ENCODE data around the gene ADGRG1.

Gene ADGRG1

DNA sequence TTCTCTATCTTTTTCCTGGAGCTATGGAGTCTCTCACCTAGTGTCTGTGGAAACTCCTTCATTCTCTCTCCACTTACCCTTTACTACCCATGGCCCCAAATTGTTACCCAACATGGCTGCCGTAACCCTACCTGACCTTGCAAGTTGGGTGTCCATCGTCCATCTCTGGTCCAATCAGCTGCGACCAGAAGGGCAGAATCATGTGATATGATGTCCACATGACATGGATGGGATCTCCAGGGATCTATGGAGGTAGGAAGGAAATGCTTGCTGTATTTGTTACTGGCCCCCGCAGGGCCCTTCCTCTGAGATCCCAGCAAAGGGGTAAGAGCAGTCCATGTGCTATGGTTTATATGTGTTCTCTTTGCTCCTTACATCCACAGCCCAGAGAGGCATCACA, 58.1 kb downstream of the ADGRG1 start:
- Histone ChIP-seq H3K9me3 (ENCODE audit: control insufficient read depth in 1 of 2, low read length in 2 of 2) (no peaks in the 10 kb centered on the region), H3K4me1 (ENCODE audit: control insufficient read depth in 1 of 2, insufficient read depth in 2 of 2, low read length in 2 of 2) (peaks cover 0 to 5% of the 10 kb centered on the region in 2 donors), H3K27me3 (ENCODE audit: low read depth, low read length) (no peaks in the 10 kb centered on the region), H3K4me3 (ENCODE audit: low read depth in 1 of 2, low read length in 2 of 2) (no peak overlapping the region), H3K27ac (ENCODE audit: low read length) (no peak overlapping the region), H3K36me3 (ENCODE audit: control insufficient read depth in 1 of 2, insufficient read depth in 2 of 2, low read length in 2 of 2) (no peaks in the 10 kb centered on the region)

DNA sequence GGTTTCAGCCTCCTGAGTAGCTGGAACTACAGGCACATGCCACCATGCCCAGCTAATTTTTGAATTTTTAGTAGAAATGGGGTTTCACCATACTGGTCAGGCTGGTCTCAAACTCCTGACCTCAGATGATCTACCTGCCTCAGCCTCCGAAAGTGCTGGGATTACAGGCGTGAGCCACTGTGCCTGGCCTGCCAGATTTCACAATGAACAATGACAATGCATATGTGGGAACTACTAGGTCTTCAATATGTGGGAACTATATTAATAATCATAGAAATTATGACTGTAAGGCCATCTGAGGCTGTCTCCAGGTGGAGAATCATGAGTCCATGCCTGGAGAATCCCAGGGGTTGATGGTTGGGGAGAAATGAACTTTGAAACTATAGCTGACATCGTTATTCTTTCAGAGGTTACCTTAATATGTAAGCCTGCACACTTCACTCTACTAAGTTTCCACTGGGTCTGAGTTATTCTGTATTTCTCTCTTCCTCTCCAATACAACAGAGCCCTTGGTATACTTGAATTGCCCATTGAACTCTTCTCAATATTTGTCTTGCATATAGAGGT, 59.0 kb downstream of the ADGRG1 start:
- Histone ChIP-seq H3K4me3 (ENCODE audit: low read depth in 1 of 2, low read length in 2 of 2) (no peak overlapping the region), H3K27ac (ENCODE audit: low read length) (no peak overlapping the region), H3K27me3 (ENCODE audit: low read depth, low read length) (no peaks in the 10 kb centered on the region), H3K4me1 (ENCODE audit: control insufficient read depth in 1 of 2, insufficient read depth in 2 of 2, low read length in 2 of 2) (peaks cover 0 to 5% of the 10 kb centered on the region in 2 donors), H3K36me3 (ENCODE audit: control insufficient read depth in 1 of 2, insufficient read depth in 2 of 2, low read length in 2 of 2) (no peaks in the 10 kb centered on the region), H3K9me3 (ENCODE audit: control insufficient read depth in 1 of 2, low read length in 2 of 2) (no peaks in the 10 kb centered on the region)

DNA sequence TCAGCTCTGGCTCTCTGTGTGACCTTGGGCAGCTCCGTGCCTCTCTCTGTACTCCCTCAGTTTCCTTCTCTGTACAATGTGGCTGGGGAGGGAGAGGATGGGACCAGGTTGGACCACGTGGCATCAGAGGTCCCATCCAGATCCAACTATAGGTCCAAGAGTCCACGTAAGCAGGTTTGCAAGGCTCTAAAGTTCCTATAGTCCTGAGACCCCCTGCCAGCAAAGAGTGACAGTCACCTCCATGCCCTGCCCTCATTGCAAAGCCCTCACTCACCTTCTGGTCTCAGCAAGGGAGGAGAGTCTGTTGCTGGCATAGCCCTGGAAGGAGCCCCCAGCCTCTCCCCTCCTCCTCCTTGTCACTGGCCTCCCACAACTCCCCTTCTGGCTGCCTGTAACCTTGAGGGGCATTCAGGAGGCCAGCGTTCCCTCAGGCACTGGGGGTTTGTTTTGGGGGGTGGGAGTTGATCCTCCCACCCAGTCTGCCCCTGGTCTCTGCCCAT, 60.1 kb downstream of the ADGRG1 start:
- peaks cover 0 to 5% of the 10 kb centered on the region in 2 donors for H3K4me1 ChIP-seq (ENCODE audit: control insufficient read depth in 1 of 2, insufficient read depth in 2 of 2, low read length in 2 of 2)
- no peak overlapping the region for H3K27ac ChIP-seq (ENCODE audit: low read length)
- H3K9me3 ChIP-seq (ENCODE audit: control insufficient read depth in 1 of 2, low read length in 2 of 2): no peaks in the 10 kb centered on the region
- H3K27me3 ChIP-seq (ENCODE audit: low read depth, low read length): no peaks in the 10 kb centered on the region
- H3K4me3 ChIP-seq (ENCODE audit: low read depth in 1 of 2, low read length in 2 of 2): no peak overlapping the region
- H3K36me3 ChIP-seq (ENCODE audit: control insufficient read depth in 1 of 2, insufficient read depth in 2 of 2, low read length in 2 of 2): no peaks in the 10 kb centered on the region

DNA sequence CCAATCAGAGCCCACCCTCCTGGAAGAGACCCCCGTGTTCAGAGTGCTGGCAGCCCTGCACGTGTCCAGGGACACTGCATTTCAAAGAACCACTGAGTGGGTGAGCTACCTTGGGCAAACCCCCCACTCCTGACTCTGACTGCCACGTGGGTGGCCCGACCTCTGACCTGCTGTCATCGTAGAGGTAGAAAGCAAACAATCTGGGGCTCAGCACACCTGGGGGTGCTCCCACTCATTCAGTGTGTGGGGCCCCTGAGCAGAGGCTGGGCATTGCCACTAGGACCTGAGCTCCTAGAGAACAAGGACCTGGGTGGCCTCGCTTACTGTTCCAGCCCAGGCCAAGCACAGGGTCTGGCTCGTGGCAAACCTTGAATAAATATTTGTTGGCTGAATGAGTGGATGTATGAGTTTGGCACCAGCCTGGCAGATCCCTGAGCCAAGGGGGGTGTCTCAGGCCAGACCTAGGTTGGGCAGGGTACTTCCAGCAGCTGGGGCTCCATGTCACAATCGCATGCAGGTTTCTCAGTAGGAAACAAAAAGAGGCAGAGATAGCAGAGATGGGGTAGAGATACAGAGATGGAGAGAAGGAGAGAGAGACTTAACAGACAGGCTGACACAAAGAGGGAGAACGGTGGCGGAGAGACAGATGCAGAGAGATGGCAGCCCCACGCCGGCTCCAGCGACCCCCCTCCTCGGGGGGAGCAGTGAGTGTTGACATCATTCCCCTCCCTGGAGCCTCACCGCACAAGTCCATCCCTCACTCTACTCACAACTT, 60.7 kb downstream of the ADGRG1 start:
- Histone ChIP-seq H3K9me3 (ENCODE audit: control insufficient read depth in 1 of 2, low read length in 2 of 2) (no peaks in the 10 kb centered on the region), H3K4me3 (ENCODE audit: low read depth in 1 of 2, low read length in 2 of 2) (no peak overlapping the region), H3K36me3 (ENCODE audit: control insufficient read depth in 1 of 2, insufficient read depth in 2 of 2, low read length in 2 of 2) (no peaks in the 10 kb centered on the region), H3K27me3 (ENCODE audit: low read depth, low read length) (no peaks in the 10 kb centered on the region), H3K4me1 (ENCODE audit: control insufficient read depth in 1 of 2, insufficient read depth in 2 of 2, low read length in 2 of 2) (peaks cover 0 to 5% of the 10 kb centered on the region in 2 donors), H3K27ac (ENCODE audit: low read length) (no peak overlapping the region)

DNA sequence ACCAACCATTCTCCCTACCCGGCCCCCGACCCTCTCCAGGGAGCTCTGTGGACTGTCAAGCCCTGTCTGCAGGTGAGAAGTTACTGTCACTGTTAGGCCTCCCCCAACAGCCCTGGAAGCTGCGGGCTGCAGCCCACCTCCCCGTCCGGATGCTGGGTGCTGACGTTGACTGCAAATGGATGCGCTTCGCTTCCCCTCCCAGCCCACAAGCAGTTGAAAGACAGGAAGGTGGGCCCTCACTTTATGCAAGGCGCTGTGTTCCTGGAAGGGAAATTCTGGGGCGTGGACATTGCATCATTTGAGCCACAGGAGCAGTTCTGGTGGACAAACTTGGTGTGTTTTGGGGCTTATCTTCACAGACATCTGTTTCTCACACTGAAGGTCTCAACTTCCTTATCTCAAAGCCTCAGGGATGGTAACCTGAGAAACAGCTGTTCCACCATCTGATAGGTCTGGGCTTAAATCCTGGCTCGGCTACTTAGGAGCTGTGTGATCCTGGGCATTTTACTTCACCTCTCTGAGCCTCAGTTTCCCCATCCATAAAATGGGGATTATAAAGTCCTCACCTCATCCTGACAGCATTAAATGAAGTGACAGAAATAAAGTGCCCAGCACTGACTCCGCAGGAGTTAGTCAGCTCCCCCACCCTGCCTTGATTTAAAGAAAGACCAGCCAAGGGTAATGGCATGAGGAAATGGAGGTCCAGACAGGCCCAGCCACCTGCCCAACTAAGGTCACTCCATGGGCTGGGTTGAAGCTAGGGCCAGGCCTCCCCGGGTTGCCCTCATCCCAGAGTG, 61.5 kb downstream of the ADGRG1 start:
- Histone ChIP-seq H3K36me3 (ENCODE audit: control insufficient read depth in 1 of 2, insufficient read depth in 2 of 2, low read length in 2 of 2) (no peaks in the 10 kb centered on the region), H3K27ac (ENCODE audit: low read length) (no peak overlapping the region), H3K27me3 (ENCODE audit: low read depth, low read length) (no peaks in the 10 kb centered on the region), H3K9me3 (ENCODE audit: control insufficient read depth in 1 of 2, low read length in 2 of 2) (no peaks in the 10 kb centered on the region), H3K4me1 (ENCODE audit: control insufficient read depth in 1 of 2, insufficient read depth in 2 of 2, low read length in 2 of 2) (peaks cover 0 to 5% of the 10 kb centered on the region in 2 donors), H3K4me3 (ENCODE audit: low read depth in 1 of 2, low read length in 2 of 2) (no peak overlapping the region)

DNA sequence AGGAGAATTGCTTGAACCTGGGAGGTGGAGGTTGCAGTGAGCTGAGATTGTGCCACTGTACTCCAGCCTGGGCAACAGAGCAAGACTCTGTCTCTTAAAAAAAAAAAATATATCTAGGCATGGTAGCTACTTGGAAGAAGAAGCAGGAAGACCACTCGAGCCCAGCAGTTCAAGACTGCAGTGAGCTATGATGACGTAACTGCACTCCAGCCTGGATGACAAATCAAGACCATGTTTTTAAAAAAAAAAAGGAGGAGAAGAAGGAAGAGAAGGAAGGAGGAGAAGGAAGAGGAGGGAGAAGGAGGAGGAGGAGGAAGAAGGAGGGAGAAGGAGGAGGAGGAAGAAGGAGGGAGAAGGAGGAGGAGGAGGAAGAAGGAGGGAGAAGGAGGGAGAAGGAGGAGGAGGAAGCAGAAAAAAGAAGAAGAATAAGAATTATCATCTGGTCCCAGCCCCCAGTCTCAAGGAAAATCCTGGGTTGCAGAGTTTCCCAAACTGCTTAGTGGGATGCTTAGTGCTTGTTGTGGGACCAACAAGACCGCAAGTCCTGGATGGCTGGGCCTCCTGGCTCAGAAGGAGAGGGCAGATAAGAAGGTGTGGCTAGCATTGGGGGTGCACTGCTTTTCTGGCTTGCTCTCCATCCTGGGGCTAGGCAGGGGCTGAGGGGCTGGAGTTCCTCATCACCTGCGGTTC, 62.5 kb downstream of the ADGRG1 start:
- no peaks in the 10 kb centered on the region for H3K9me3 ChIP-seq (ENCODE audit: control insufficient read depth in 1 of 2, low read length in 2 of 2)
- no peak overlapping the region for H3K4me3 ChIP-seq (ENCODE audit: low read depth in 1 of 2, low read length in 2 of 2)
- no peaks in the 10 kb centered on the region for H3K27me3 ChIP-seq (ENCODE audit: low read depth, low read length)
- no peak overlapping the region for H3K27ac ChIP-seq (ENCODE audit: low read length)
- H3K36me3 ChIP-seq (ENCODE audit: control insufficient read depth in 1 of 2, insufficient read depth in 2 of 2, low read length in 2 of 2): no peaks in the 10 kb centered on the region
- H3K4me1 ChIP-seq (ENCODE audit: control insufficient read depth in 1 of 2, insufficient read depth in 2 of 2, low read length in 2 of 2): peaks cover 0 to 5% of the 10 kb centered on the region in 2 donors

DNA sequence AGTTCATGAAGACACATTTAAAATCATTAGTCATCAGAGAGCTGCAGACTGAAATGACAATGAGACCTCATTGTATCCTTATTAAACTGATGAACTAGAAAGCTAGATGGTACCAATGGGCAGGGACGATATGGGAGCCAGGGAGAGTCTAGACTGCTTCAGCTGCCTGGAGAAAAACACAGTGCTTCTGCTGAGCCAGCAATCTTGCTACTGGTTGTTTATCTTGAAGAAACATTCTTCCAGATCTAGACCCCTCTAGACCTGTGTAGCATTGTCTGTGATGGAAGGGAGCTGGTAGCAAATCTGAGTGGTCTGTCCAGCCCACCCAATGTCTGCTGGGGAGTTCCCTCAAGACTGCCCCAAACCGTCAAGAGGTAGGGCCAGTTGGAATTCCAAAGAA, 64.2 kb downstream of the ADGRG1 start:
- no peak overlapping the region for H3K4me3 ChIP-seq (ENCODE audit: low read depth in 1 of 2, low read length in 2 of 2)
- no peak overlapping the region for H3K27ac ChIP-seq (ENCODE audit: low read length)
- no peaks in the 10 kb centered on the region for H3K27me3 ChIP-seq (ENCODE audit: low read depth, low read length)
- H3K9me3 ChIP-seq (ENCODE audit: control insufficient read depth in 1 of 2, low read length in 2 of 2): no peaks in the 10 kb centered on the region
- H3K36me3 ChIP-seq (ENCODE audit: control insufficient read depth in 1 of 2, insufficient read depth in 2 of 2, low read length in 2 of 2): no peaks in the 10 kb centered on the region
- H3K4me1 ChIP-seq (ENCODE audit: control insufficient read depth in 1 of 2, insufficient read depth in 2 of 2, low read length in 2 of 2): peaks cover 0 to 5% of the 10 kb centered on the region in 2 donors

DNA sequence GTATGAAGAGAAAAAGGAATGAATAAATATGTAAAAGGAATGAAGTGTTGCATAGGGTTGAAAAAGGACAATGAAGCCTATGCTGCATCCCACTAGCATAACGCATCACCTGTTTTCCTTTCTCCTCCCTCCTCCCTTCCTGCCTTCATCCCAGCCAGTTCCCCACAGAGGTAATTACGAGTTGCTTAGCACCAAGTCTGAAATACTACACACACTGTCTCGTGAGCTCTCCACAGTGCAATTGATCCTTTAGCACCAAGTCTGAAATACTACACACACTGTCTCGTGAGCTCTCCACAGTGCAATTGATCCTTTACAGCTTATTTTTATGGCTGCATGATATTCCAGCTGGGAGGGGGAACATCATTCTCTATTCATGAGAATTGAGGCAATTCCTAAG, 65.1 kb downstream of the ADGRG1 start:
- Histone ChIP-seq H3K36me3 (ENCODE audit: control insufficient read depth in 1 of 2, insufficient read depth in 2 of 2, low read length in 2 of 2) (no peaks in the 10 kb centered on the region), H3K27ac (ENCODE audit: low read length) (no peak overlapping the region), H3K4me3 (ENCODE audit: low read depth in 1 of 2, low read length in 2 of 2) (no peak overlapping the region), H3K4me1 (ENCODE audit: control insufficient read depth in 1 of 2, insufficient read depth in 2 of 2, low read length in 2 of 2) (peaks cover 0 to 5% of the 10 kb centered on the region in 2 donors), H3K9me3 (ENCODE audit: control insufficient read depth in 1 of 2, low read length in 2 of 2) (no peaks in the 10 kb centered on the region), H3K27me3 (ENCODE audit: low read depth, low read length) (no peaks in the 10 kb centered on the region)

DNA sequence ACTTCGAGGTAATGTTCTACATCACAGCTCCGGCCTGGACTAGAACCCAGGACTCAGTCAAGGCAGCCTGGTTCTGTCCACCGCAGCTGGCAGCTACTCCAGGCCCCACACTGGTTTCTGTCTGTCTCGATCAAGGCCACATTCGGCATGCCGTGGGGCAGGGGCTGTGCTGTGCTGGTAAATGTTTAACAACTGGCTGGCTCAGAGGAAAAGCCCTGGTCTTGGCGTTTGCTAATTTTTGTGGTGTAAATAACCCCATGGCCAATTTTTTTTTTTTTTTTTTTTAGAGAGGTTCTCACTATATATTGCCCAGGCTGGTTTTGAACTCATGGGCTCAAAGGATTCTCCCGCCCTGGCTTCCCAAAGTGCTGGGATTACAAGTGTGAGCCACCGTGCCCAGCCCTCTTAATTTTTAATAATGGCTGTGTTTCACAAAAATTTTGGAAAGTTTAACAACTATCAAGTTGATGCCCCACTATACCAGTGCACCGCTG, 65.8 kb downstream of the ADGRG1 start:
- Histone ChIP-seq H3K36me3 (ENCODE audit: control insufficient read depth in 1 of 2, insufficient read depth in 2 of 2, low read length in 2 of 2) (no peaks in the 10 kb centered on the region), H3K27me3 (ENCODE audit: low read depth, low read length) (no peaks in the 10 kb centered on the region), H3K4me1 (ENCODE audit: control insufficient read depth in 1 of 2, insufficient read depth in 2 of 2, low read length in 2 of 2) (peaks cover 0 to 5% of the 10 kb centered on the region in 2 donors), H3K9me3 (ENCODE audit: control insufficient read depth in 1 of 2, low read length in 2 of 2) (no peaks in the 10 kb centered on the region), H3K27ac (ENCODE audit: low read length) (no peak overlapping the region), H3K4me3 (ENCODE audit: low read depth in 1 of 2, low read length in 2 of 2) (peak overlapping the region in 1 of 2 donors; percentile 33)

DNA sequence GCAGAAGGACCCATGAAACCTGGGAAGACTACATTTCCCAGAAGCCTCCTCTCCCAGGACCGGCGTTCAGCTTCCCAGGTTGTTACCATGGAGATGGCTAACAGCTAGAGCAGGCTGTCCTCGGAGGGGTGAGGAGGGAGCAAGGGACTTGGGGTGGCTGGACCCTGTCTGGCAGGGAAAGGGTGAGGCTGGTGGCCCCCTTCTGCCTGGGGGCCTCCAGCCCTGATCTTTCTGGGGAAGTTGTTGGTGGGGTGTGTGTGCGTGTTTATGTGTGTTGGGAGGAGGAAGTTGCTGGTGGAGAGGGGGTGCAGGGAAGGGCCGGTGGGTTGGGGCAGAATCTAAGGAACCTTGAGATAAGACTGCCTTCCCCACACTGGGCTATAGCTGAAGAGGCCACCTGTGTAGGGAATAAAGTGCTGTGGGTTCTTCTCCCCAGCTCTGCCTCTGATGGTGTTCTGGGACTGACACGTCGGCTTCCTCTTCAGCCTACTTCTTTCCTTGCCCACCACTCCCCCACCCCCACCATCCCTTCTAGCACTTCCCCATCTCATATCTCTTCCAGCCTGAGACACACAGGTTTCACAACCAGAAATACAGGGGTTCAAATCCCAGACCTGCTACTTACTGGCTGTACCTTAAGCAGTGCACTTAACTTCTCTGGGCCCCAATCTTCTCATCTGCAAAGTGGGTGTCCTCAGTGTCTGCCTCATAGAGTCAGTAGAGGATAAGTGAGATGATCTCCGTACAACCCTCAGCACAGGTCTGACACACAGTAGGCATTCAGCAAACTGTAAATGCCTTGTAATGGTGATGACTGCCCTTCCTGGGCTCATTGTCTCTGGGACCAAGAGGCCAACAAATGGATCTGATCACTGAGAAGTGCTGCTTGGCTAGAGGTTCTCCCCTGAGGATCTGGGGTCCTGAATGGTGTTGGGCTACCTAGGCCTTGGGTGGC, 66.6 kb downstream of the ADGRG1 start, which contains the start of gene DRC7:
TSS of gene DRC7 (plus strand) at position 82 of the 955 bp plus-strand sequence. CDS start 3,144 bp downstream, outside the sequence.
- Histone ChIP-seq H3K27ac (ENCODE audit: low read length) (no peak within 1 kb of the TSS), H3K4me1 (ENCODE audit: control insufficient read depth in 1 of 2, insufficient read depth in 2 of 2, low read length in 2 of 2) (peaks cover 0 to 5% of the 10 kb centered on the region in 2 donors), H3K27me3 (ENCODE audit: low read depth, low read length) (no peaks in the 10 kb centered on the region), H3K9me3 (ENCODE audit: control insufficient read depth in 1 of 2, low read length in 2 of 2) (no peaks in the 10 kb centered on the region), H3K4me3 (ENCODE audit: low read depth in 1 of 2, low read length in 2 of 2) (peak within 1 kb of the TSS; percentile 21 to 33), H3K36me3 (ENCODE audit: control insufficient read depth in 1 of 2, insufficient read depth in 2 of 2, low read length in 2 of 2) (no peaks in the 10 kb centered on the region)
